BE2C (cell line): ENCODE results near the gene C4B.
"Not testable (repeated sequence)": the region's sequence is repeated elsewhere in the genome, so short reads cannot be mapped to it uniquely, and the experiment has no call there.

Experiments
- DNase-seq: peaks from one replicate; pipeline ENCODE4 v3.0.0-alpha.2; 2020
- H3K27me3 ChIP-seq: fragments of 250-450 bp; sonication (Bioruptor Pico); 2 replicates; pipeline ENCODE4 v1.5.1; 2020; ENCODE audit warnings: mild to moderate bottlenecking
- H3K36me3 ChIP-seq: fragments of 250-450 bp; sonication (Bioruptor Pico); 2 replicates; pipeline ENCODE4 v1.5.1; 2020; ENCODE audit warnings: mild to moderate bottlenecking
- H3K4me1 ChIP-seq: fragments of 250-450 bp; sonication (Bioruptor Pico); 2 replicates; pipeline ENCODE4 v1.5.1; 2020
- H3K4me3 ChIP-seq: 2 replicates; pipeline ENCODE4 v1.5.1; 2011; ENCODE audit warnings: low read depth, low read length
- H3K9me3 ChIP-seq: fragments of 250-450 bp; sonication (Bioruptor Pico); 2 replicates; pipeline ENCODE4 v1.5.1; 2020
- CTCF ChIP-seq: IDR thresholded peaks from 2 replicates; pipeline ENCODE4 v1.5.1; 2012; ENCODE audit warnings: mild to moderate bottlenecking, low read depth, low read length

Gene C4B

GRCh38 chr6:31972709-31973350, 41.8 kb upstream of the C4B start:
- Histone ChIP-seq H3K4me1 (no peaks in the 10 kb centered on the region), H3K36me3 (peaks cover 15% of the 10 kb centered on the region), H3K4me3 (peak overlapping the region; percentile 82), H3K27me3 (no peaks in the 10 kb centered on the region), H3K9me3 (no peaks in the 10 kb centered on the region)
- TF ChIP-seq CTCF: no peak
- DNase-seq: no peak

GRCh38 chr6:31976065-31976464, 38.5 kb upstream of the C4B start:
- not testable (repeated sequence) for H3K9me3 ChIP-seq, H3K4me3 ChIP-seq, H3K27me3 ChIP-seq, H3K36me3 ChIP-seq, H3K4me1 ChIP-seq, DNase-seq

GRCh38 chr6:31977816-31978431, 36.7 kb upstream of the C4B start:
- H3K4me3 ChIP-seq: no peak overlapping the region

DNA sequence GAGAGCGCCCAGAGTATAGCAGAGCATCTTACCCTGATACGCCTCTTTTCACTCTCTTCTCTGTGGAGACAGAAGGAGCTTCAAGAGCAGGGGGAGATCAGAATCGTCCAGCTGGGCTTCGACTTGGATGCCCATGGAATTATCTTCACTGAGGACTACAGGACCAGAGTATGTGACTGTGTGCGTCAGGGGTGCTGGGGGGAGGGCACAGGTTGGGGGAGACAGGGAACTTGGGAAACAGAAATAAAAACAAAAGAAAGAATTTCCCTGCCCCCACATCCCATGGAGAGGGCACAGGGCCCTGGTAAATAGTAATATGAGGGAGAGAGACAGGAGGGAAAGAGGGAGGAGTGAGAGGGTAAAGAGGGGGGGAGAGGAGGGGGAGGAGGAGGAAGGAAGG, 35.8 kb upstream of the C4B start:
- TF ChIP-seq CTCF: no peak
- Histone ChIP-seq H3K4me3 (no peak overlapping the region), H3K9me3 (no peaks in the 10 kb centered on the region), H3K27me3 (no peaks in the 10 kb centered on the region), H3K4me1 (no peaks in the 10 kb centered on the region), H3K36me3 (no peaks in the 10 kb centered on the region; the same call in 1 of the 2 replicates)
- DNase-seq: no peak

More at GRCh38 chr6:31977816-31978431, 36.7 kb upstream of the C4B start:
- no peaks in the 10 kb centered on the region for H3K9me3 ChIP-seq
- no peaks in the 10 kb centered on the region for H3K4me1 ChIP-seq
- H3K36me3 ChIP-seq: no peaks in the 10 kb centered on the region; the same call in 1 of the 2 replicates
- TF ChIP-seq CTCF: no peak
- H3K27me3 ChIP-seq: no peaks in the 10 kb centered on the region
- no peak for DNase-seq

- DNase-seq: no peak
- no peak overlapping the region for H3K4me3 ChIP-seq
- no peaks in the 10 kb centered on the region; the same call in 1 of the 2 replicates for H3K36me3 ChIP-seq
- no peaks in the 10 kb centered on the region for H3K9me3 ChIP-seq
- no peaks in the 10 kb centered on the region for H3K4me1 ChIP-seq
- H3K27me3 ChIP-seq: no peaks in the 10 kb centered on the region
- no peak for TF ChIP-seq CTCF
These were observed 35.2 kb upstream of the C4B start for GRCh38 chr6:31979238-31979898.

DNA sequence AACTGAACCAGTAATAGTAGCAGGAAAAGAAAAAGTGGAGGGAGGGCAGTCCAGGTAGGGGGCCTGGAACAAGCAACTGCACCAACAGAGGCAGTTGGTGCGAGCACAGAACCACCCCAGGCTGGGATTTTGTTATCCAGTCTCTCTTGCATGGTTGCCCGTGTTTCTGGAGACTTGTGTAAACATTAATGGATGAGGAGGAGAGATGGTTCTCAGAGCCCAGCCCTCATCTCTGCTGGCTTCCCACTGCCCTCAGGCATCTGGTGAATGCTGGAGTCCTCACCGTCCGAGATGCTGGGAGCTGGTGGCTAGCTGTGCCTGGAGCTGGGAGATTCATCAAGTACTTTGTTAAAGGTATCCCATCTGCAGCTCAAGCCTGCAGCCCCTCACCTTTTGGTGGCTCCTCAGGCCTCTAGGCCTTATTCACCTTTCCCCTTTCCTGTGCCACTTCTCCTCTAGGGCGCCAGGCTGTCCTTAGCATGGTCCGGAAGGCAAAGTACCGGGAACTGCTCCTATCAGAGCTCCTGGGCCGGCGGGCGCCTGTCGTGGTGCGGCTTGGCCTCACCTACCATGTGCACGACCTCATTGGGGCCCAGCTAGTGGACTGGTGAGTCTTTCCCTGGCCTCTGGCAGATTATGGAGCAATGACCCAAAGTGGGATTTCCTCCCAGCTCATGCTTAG, 34.3 kb upstream of the C4B start:
- H3K9me3 ChIP-seq, H3K27me3 ChIP-seq, H3K4me1 ChIP-seq, H3K4me3 ChIP-seq, H3K36me3 ChIP-seq, DNase-seq: not testable (repeated sequence)

DNA sequence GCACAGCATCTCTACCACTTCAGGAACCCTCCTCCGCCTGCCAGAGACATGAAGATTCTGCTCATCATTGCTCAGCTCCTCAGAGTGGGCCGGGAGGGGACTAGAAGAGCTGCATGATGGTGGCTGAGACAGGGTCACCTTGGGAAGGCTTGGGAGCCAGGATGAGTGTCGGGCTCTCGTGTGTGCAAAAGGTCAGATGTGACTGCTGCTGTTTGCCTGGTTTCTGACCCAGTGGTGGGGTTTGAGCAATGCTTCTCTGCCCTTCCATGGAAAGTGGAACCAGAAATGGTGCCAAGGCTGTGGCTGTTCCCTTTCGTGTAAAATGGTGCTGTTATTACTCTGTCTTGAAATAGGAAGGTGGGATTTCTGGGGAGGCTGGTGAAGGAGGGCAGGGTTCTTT, 33.6 kb upstream of the C4B start:
- DNase-seq, H3K4me1 ChIP-seq, H3K9me3 ChIP-seq, H3K4me3 ChIP-seq, H3K36me3 ChIP-seq, H3K27me3 ChIP-seq: not testable (repeated sequence)

- H3K9me3 ChIP-seq, H3K4me3 ChIP-seq, DNase-seq, H3K27me3 ChIP-seq, H3K36me3 ChIP-seq, H3K4me1 ChIP-seq: not testable (repeated sequence)
These were observed 32.9 kb upstream of the C4B start, which contains the start of gene C4A for GRCh38 chr6:31981744-31982143. Gene C4A (plus strand): TSS chr6:31982057. CDS start chr6:31982108, 51 bp downstream.

DNA sequence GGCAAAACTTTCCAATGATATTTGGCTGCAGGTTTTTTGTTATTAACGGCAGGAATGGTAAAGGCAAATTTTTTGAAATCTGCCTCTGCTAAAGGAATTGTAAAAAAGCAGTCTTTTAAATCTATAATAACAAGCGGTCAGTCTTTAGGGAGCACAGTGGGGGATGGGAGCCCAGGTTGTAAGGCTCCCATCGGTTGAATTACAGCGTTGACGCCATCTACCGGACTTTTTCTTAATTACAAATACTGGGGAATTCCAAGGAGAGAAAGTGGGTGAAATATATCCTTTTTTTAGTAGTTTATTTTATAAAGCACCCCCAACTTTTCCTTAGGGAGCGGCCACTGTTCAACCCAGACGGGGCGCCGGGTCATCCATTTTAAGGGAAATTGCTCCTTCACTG, 25.2 kb upstream of the C4B start:
- not testable (repeated sequence) for H3K4me1 ChIP-seq

DNA sequence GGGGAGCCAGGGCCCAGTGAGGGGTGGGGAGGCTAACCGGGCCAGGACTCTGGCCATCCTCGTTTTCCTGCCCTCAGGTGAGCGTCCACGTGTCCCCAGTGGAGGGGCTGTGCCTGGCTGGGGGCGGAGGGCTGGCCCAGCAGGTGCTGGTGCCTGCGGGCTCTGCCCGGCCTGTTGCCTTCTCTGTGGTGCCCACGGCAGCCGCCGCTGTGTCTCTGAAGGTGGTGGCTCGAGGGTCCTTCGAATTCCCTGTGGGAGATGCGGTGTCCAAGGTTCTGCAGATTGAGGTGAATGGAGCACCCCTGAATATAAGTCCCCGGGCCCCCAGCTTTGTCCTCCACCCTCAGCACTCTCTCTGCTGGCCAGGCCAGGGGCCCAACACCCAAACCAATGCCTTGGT, 20.2 kb upstream of the C4B start:
- not testable (repeated sequence) for H3K4me1 ChIP-seq, DNase-seq, H3K36me3 ChIP-seq, H3K4me3 ChIP-seq, H3K27me3 ChIP-seq, H3K9me3 ChIP-seq

More for the DNA sequence above, 25.2 kb upstream of the C4B start:
- not testable (repeated sequence) for H3K27me3 ChIP-seq, H3K4me3 ChIP-seq, DNase-seq, H3K36me3 ChIP-seq, H3K9me3 ChIP-seq

GRCh38 chr6:31996385-31996784, 18.2 kb upstream of the C4B start:
- not testable (repeated sequence) for H3K4me1 ChIP-seq, H3K9me3 ChIP-seq, H3K36me3 ChIP-seq, H3K4me3 ChIP-seq, H3K27me3 ChIP-seq, DNase-seq
